IPS-NIHi7 (cell line): ENCODE results near the gene PDIK1L.
"Not testable (repeated sequence)": the region's sequence is repeated elsewhere in the genome, so short reads cannot be mapped to it uniquely, and the experiment has no call there.

ENCODE experiments used
- DNase-seq: peaks from one replicate; pipeline ENCODE4 v3.0.0; 2012; ENCODE audit warnings: mixed read lengths; ENCODE audit errors: extremely low spot score

The PDIK1L gene

GRCh38 chr1:26090893-26091292 lies 20.7 kb upstream of the PDIK1L start:
- DNase-seq: no peak

GRCh38 chr1:26092422-26092821 lies 19.2 kb upstream of the PDIK1L start:
- no peak for DNase-seq

GRCh38 chr1:26093569-26093968 lies 18.1 kb upstream of the PDIK1L start:
- not testable (repeated sequence) for DNase-seq

- peak; percentile 65 for DNase-seq
Observed at GRCh38 chr1:26094076-26094669, 17.5 kb upstream of the PDIK1L start.

- DNase-seq: peak; percentile 76
Observed at GRCh38 chr1:26094677-26095383, 16.8 kb upstream of the PDIK1L start.

GRCh38 chr1:26096471-26096870 lies 15.2 kb upstream of the PDIK1L start:
- DNase-seq: no peak

- no peak for DNase-seq
Observed at GRCh38 chr1:26097696-26098095, 13.9 kb upstream of the PDIK1L start.

GRCh38 chr1:26098602-26099001 lies 13.0 kb upstream of the PDIK1L start:
- no peak for DNase-seq

- no peak for DNase-seq
Observed at GRCh38 chr1:26099780-26100179, 11.8 kb upstream of the PDIK1L start.

GRCh38 chr1:26100204-26100603 lies 11.4 kb upstream of the PDIK1L start:
- DNase-seq: not testable (repeated sequence)

- DNase-seq: no peak
Observed at GRCh38 chr1:26102119-26102518, 9.5 kb upstream of the PDIK1L start.

GRCh38 chr1:26102526-26102925 lies 9.1 kb upstream of the PDIK1L start:
- no peak for DNase-seq

GRCh38 chr1:26105226-26105548 lies 6.4 kb upstream of the PDIK1L start:
- DNase-seq: not testable (repeated sequence)

- no peak for DNase-seq
Observed at GRCh38 chr1:26109229-26110164, 2.1 kb upstream of the PDIK1L start.

GRCh38 chr1:26110731-26111529 lies 694 bp upstream of the PDIK1L start:
- peak; percentile 71 for DNase-seq

- DNase-seq: no peak
Observed at GRCh38 chr1:26112407-26112775, 767 bp downstream of the PDIK1L start.

GRCh38 chr1:26114165-26114927 lies 2.7 kb downstream of the PDIK1L start:
- DNase-seq: no peak

GRCh38 chr1:26119892-26120608 lies 8.4 kb downstream of the PDIK1L start:
- DNase-seq: no peak

GRCh38 chr1:26121854-26122773 lies 10.5 kb downstream of the PDIK1L start:
- no peak for DNase-seq
